ENCODE measurements around the gene TRIM66.

The TRIM66 gene

GRCh38 chr11:8717876-8718753 lies 35.6 kb upstream of the TRIM66 start:
- peak; percentile 85 for DNase-seq
- Histone ChIP-seq H3K4ac (ENCODE audit: low read depth, low read length) (peak overlapping the region; percentile 73), H2AK5ac (ENCODE audit: low read length) (peak overlapping the region; percentile 53), H3K9ac (ENCODE audit: low read length) (peak overlapping the region; percentile 12), H2BK5ac (ENCODE audit: low read length) (peak overlapping the region; percentile 28), H3K18ac (ENCODE audit: low read length) (peak overlapping the region; percentile 69), H4K5ac (ENCODE audit: low read length) (no peak overlapping the region), H3K36me3 (ENCODE audit: control insufficient read depth, insufficient read depth, low read length) (no peaks in the 10 kb centered on the region), H3K4me1 (ENCODE audit: control insufficient read depth, low read depth, low read length) (peaks cover 43% of the 10 kb centered on the region), H3K56ac (ENCODE audit: low read length) (peak overlapping the region; percentile 78), H3K79me1 (ENCODE audit: low read length) (no peaks in the 10 kb centered on the region), H2BK15ac (replicated peaks; ENCODE audit: low read depth) (no peak overlapping the region), H3K4me3 (ENCODE audit: low read length) (no peak overlapping the region), H3K27me3 (ENCODE audit: insufficient read depth, low read length, poor library complexity) (no peaks in the 10 kb centered on the region), H3K23ac (ENCODE audit: low read length) (peak overlapping the region; percentile 25), H3K79me2 (ENCODE audit: control insufficient read depth, insufficient read depth, low read length) (no peaks in the 10 kb centered on the region), H4K8ac (ENCODE audit: low read depth, low read length) (no peak overlapping the region), H3K27ac (ENCODE audit: low read depth, low read length) (peak overlapping the region; percentile 57), H3K4me2 (ENCODE audit: low read length) (no peak overlapping the region), H2BK120ac (ENCODE audit: low read depth, low read length) (no peak overlapping the region)
- WGBS (ENCODE audit: extremely low coverage, insufficient coverage, low lambda C conversion rate): no CpG with 5 or more reads among the region's 11 CpGs

DNA sequence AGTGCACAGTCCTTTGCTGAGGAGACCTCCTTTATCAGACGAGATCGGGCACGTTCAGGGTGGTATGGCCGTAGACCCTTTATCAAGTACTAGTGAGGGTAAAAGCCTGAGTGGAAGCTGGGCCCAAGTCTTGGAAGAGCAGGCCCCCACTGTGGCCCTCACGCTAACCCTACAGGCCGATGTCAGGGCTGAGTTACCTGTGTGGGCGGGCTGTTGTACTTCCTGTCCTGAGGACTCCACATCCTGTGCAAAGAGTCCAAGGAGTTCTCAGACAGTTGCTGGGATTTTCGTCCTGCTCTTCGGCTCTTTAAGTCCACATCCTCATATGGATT lies 35.0 kb upstream of the TRIM66 start:
- H2BK5ac ChIP-seq (ENCODE audit: low read length): peak overlapping the region; percentile 28
- no CpG with 5 or more reads among the region's 9 CpGs for WGBS (ENCODE audit: extremely low coverage, insufficient coverage, low lambda C conversion rate)
- H3K4ac ChIP-seq (ENCODE audit: low read depth, low read length): peak overlapping the region; percentile 18
- H2BK15ac ChIP-seq (replicated peaks; ENCODE audit: low read depth): no peak overlapping the region
- no peak overlapping the region for H3K23ac ChIP-seq (ENCODE audit: low read length)
- H3K4me2 ChIP-seq (ENCODE audit: low read length): no peak overlapping the region
- no peak overlapping the region for H4K8ac ChIP-seq (ENCODE audit: low read depth, low read length)
- H4K5ac ChIP-seq (ENCODE audit: low read length): no peak overlapping the region
- peaks cover 43% of the 10 kb centered on the region for H3K4me1 ChIP-seq (ENCODE audit: control insufficient read depth, low read depth, low read length)
- no peaks in the 10 kb centered on the region for H3K79me1 ChIP-seq (ENCODE audit: low read length)
- peak overlapping the region; percentile 0 for H2BK120ac ChIP-seq (ENCODE audit: low read depth, low read length)
- H3K56ac ChIP-seq (ENCODE audit: low read length): peak overlapping the region; percentile 78
- no peak overlapping the region for H3K4me3 ChIP-seq (ENCODE audit: low read length)
- H3K36me3 ChIP-seq (ENCODE audit: control insufficient read depth, insufficient read depth, low read length): no peaks in the 10 kb centered on the region
- no peak for DNase-seq
- H2AK5ac ChIP-seq (ENCODE audit: low read length): peak overlapping the region; percentile 53
- peak overlapping the region; percentile 57 for H3K27ac ChIP-seq (ENCODE audit: low read depth, low read length)
- H3K79me2 ChIP-seq (ENCODE audit: control insufficient read depth, insufficient read depth, low read length): no peaks in the 10 kb centered on the region
- peak overlapping the region; percentile 24 for H3K18ac ChIP-seq (ENCODE audit: low read length)
- no peaks in the 10 kb centered on the region for H3K27me3 ChIP-seq (ENCODE audit: insufficient read depth, low read length, poor library complexity)
- H3K9ac ChIP-seq (ENCODE audit: low read length): peak overlapping the region; percentile 12

DNA sequence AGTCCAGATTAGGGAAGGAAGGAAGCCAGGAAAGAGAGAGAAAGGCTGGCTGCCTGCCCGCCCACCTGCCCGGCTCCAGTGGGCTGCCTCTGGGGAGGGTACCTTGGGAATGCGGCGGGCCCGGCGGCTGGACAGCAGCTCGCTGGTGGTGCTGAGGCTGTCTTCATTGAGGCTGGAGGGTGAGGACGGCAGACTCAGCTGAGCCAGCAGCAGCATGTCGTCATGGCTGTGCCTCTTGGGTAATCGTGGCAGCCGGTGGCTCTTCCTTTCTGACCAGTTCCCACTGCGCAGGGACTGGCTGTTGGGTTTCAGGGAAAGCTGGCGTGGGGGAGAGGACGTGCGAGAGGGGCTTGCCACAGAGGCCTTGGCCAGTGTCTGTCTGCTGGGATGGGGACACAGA lies 33.0 kb upstream of the TRIM66 start:
- H3K27ac ChIP-seq (ENCODE audit: low read depth, low read length): no peak overlapping the region
- WGBS (ENCODE audit: extremely low coverage, insufficient coverage, low lambda C conversion rate): no CpG with 5 or more reads among the region's 15 CpGs

DNA sequence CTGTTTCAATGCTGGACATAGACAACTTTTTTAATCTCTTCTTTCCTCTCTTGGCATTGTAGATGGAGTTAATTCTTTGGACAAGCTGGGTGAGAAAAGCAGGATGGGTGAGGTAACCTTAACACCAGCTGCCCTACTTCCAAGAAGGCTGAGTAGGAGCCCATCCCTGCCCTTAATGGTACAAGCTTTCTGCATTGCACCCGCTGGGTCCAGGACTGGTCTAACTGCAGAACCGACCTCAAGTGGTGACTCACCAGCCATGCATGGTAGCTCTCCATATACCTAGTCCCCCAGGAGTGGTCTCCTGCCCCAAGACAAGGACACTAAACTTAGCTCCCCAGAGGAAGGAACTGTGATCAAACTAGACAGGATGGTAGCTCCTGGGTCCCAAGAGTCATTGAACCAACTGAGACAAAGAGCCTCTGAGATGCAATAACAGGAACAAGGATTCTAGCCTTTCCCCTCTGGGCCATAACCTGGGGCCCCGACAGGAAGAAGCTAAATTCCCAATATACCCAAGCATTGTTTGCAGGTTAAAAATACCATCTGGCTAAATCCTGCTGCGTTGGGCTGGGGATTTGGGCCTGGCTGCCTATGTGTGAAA lies 32.3 kb upstream of the TRIM66 start:
- Histone ChIP-seq H3K79me2 (ENCODE audit: control insufficient read depth, insufficient read depth, low read length) (no peaks in the 10 kb centered on the region), H3K4me1 (ENCODE audit: control insufficient read depth, low read depth, low read length) (peaks cover 29% of the 10 kb centered on the region), H3K4me3 (ENCODE audit: low read length) (no peak overlapping the region), H3K4ac (ENCODE audit: low read depth, low read length) (no peak overlapping the region), H3K79me1 (ENCODE audit: low read length) (no peaks in the 10 kb centered on the region), H3K4me2 (ENCODE audit: low read length) (no peak overlapping the region), H3K27ac (ENCODE audit: low read depth, low read length) (peak overlapping the region; percentile 79), H3K56ac (ENCODE audit: low read length) (peak overlapping the region; percentile 56), H3K27me3 (ENCODE audit: insufficient read depth, low read length, poor library complexity) (no peaks in the 10 kb centered on the region), H3K23ac (ENCODE audit: low read length) (no peak overlapping the region), H4K8ac (ENCODE audit: low read depth, low read length) (no peak overlapping the region), H2AK5ac (ENCODE audit: low read length) (no peak overlapping the region), H3K36me3 (ENCODE audit: control insufficient read depth, insufficient read depth, low read length) (peaks cover 2% of the 10 kb centered on the region), H3K18ac (ENCODE audit: low read length) (peak overlapping the region; percentile 52), H2BK5ac (ENCODE audit: low read length) (peak overlapping the region; percentile 33), H2BK15ac (replicated peaks; ENCODE audit: low read depth) (no peak overlapping the region), H2BK120ac (ENCODE audit: low read depth, low read length) (peak overlapping the region; percentile 82), H3K9ac (ENCODE audit: low read length) (no peak overlapping the region), H4K5ac (ENCODE audit: low read length) (no peak overlapping the region)
- no CpG with 5 or more reads among the region's 4 CpGs for WGBS (ENCODE audit: extremely low coverage, insufficient coverage, low lambda C conversion rate)
- DNase-seq: no peak

More for the DNA sequence above, 33.0 kb upstream of the TRIM66 start:
- Histone ChIP-seq H3K79me1 (ENCODE audit: low read length) (no peaks in the 10 kb centered on the region), H3K4me1 (ENCODE audit: control insufficient read depth, low read depth, low read length) (peaks cover 29% of the 10 kb centered on the region), H2BK120ac (ENCODE audit: low read depth, low read length) (no peak overlapping the region), H3K9ac (ENCODE audit: low read length) (no peak overlapping the region), H3K36me3 (ENCODE audit: control insufficient read depth, insufficient read depth, low read length) (peaks cover 2% of the 10 kb centered on the region), H3K27me3 (ENCODE audit: insufficient read depth, low read length, poor library complexity) (no peaks in the 10 kb centered on the region), H4K5ac (ENCODE audit: low read length) (no peak overlapping the region), H2AK5ac (ENCODE audit: low read length) (peak overlapping the region; percentile 31), H3K4me2 (ENCODE audit: low read length) (no peak overlapping the region), H3K79me2 (ENCODE audit: control insufficient read depth, insufficient read depth, low read length) (no peaks in the 10 kb centered on the region), H3K18ac (ENCODE audit: low read length) (peak overlapping the region; percentile 5), H2BK15ac (replicated peaks; ENCODE audit: low read depth) (no peak overlapping the region), H4K8ac (ENCODE audit: low read depth, low read length) (no peak overlapping the region), H3K23ac (ENCODE audit: low read length) (no peak overlapping the region), H3K56ac (ENCODE audit: low read length) (peak overlapping the region; percentile 60), H3K4me3 (ENCODE audit: low read length) (no peak overlapping the region), H3K4ac (ENCODE audit: low read depth, low read length) (no peak overlapping the region), H2BK5ac (ENCODE audit: low read length) (peak overlapping the region; percentile 38)
- no peak for DNase-seq

DNA sequence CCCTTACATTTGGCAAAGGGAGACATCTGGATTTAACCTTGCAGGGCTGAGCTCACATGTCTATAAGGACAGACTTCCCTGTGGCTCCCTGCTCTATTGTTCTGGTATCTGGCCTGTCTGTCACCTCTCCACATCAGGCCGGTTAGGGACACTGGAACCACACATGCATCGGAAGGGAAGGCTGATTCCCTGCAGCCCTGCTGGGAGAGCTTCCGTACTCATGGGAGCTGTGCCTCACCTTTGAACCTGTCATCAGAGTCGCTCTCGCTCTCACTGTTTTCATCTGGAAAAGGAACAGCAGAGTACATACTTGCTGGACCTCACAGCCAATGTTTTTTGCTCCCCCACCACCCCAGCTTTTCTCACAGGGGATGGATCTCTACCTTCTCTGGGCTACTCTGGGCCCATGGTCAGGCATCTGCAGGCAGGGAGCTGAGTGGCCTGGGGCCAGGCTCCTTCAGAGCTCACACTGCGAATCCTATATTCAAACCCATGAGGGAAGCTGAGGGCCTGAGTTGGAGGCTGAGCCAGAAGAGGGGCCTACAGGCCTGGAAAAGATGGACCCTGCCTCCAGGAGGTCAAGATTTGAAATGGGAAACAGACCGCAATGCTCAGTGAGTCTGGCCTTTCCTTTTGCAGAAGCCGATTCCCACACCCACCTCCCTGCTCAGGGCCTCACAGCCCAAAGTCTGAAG lies 31.4 kb upstream of the TRIM66 start:
- H2AK5ac ChIP-seq (ENCODE audit: low read length): no peak overlapping the region
- DNase-seq: peak; percentile 95
- H4K5ac ChIP-seq (ENCODE audit: low read length): no peak overlapping the region
- no peaks in the 10 kb centered on the region for H3K79me1 ChIP-seq (ENCODE audit: low read length)
- H3K18ac ChIP-seq (ENCODE audit: low read length): peak overlapping the region; percentile 52
- peaks cover 2% of the 10 kb centered on the region for H3K36me3 ChIP-seq (ENCODE audit: control insufficient read depth, insufficient read depth, low read length)
- H3K56ac ChIP-seq (ENCODE audit: low read length): peak overlapping the region; percentile 56
- H3K4me3 ChIP-seq (ENCODE audit: low read length): no peak overlapping the region
- H3K23ac ChIP-seq (ENCODE audit: low read length): no peak overlapping the region
- H3K27ac ChIP-seq (ENCODE audit: low read depth, low read length): peak overlapping the region; percentile 79
- no peaks in the 10 kb centered on the region for H3K79me2 ChIP-seq (ENCODE audit: control insufficient read depth, insufficient read depth, low read length)
- H3K27me3 ChIP-seq (ENCODE audit: insufficient read depth, low read length, poor library complexity): no peaks in the 10 kb centered on the region
- H3K4me2 ChIP-seq (ENCODE audit: low read length): no peak overlapping the region
- H3K4me1 ChIP-seq (ENCODE audit: control insufficient read depth, low read depth, low read length): peaks cover 23% of the 10 kb centered on the region
- H3K4ac ChIP-seq (ENCODE audit: low read depth, low read length): no peak overlapping the region
- H4K8ac ChIP-seq (ENCODE audit: low read depth, low read length): no peak overlapping the region
- peak overlapping the region; percentile 82 for H2BK120ac ChIP-seq (ENCODE audit: low read depth, low read length)
- no CpG with 5 or more reads among the region's 8 CpGs for WGBS (ENCODE audit: extremely low coverage, insufficient coverage, low lambda C conversion rate)
- H2BK5ac ChIP-seq (ENCODE audit: low read length): peak overlapping the region; percentile 62
- no peak overlapping the region for H2BK15ac ChIP-seq (replicated peaks; ENCODE audit: low read depth)
- peak overlapping the region; percentile 9 for H3K9ac ChIP-seq (ENCODE audit: low read length)
